Endodermal cell (in vitro differentiated cells): ENCODE measurements around the gene GLYATL1. TPM values are rescaled to one million over a fixed set of nuclear protein-coding genes. Genes with fewer than 3 reads are reported as not detected.

Experiments
- DNase-seq: peaks from one replicate; pipeline ENCODE4 v3.0.0-alpha.2; 2017
- H3K27ac ChIP-seq: 2 replicates; pipeline ENCODE4 v1.5.1; 2013; ENCODE audit warnings: mild to moderate bottlenecking, low read depth, low read length, moderate library complexity
- H3K27me3 ChIP-seq: 2 replicates; pipeline ENCODE4 v1.6.1; 2013; ENCODE audit warnings: mild to moderate bottlenecking, low read length, moderate library complexity; ENCODE audit not compliant: insufficient read depth, control insufficient read depth, poor library complexity, severe bottlenecking
- H3K36me3 ChIP-seq: 2 replicates; pipeline ENCODE4 v1.7.0; 2013; ENCODE audit warnings: mild to moderate bottlenecking, low read length, moderate library complexity; ENCODE audit not compliant: control insufficient read depth, insufficient read depth
- H3K4me1 ChIP-seq: one replicate; pipeline ENCODE4 v1.7.0; 2013; ENCODE audit warnings: low read length; ENCODE audit not compliant: control insufficient read depth, insufficient read depth
- H3K4me3 ChIP-seq: 2 replicates; pipeline ENCODE4 v1.5.1; 2013; ENCODE audit warnings: mild to moderate bottlenecking, low read length, moderate library complexity
- H3K9ac ChIP-seq: 2 replicates; pipeline ENCODE4 v1.6.1; 2013; ENCODE audit warnings: mild to moderate bottlenecking, low read length, moderate library complexity; ENCODE audit not compliant: poor library complexity, severe bottlenecking; ENCODE audit errors: extremely low read depth
- H3K9me3 ChIP-seq: 2 replicates; pipeline ENCODE4 v1.6.1; 2013; ENCODE audit warnings: mild to moderate bottlenecking, low read length, moderate library complexity; ENCODE audit not compliant: control insufficient read depth
- H3K27ac Mint-ChIP-seq: 2 replicates; pipeline ENCODE4 v1.8.0; 2020; ENCODE audit warnings: mixed read lengths
- H3K27me3 Mint-ChIP-seq: 2 replicates; pipeline ENCODE4 v1.8.0; 2021; ENCODE audit warnings: mild to moderate bottlenecking, mixed read lengths; ENCODE audit not compliant: insufficient read depth
- H3K36me3 Mint-ChIP-seq: 2 replicates; pipeline ENCODE4 v1.8.0; 2020; ENCODE audit warnings: low read depth, mixed read lengths
- H3K4me1 Mint-ChIP-seq: 2 replicates; pipeline ENCODE4 v1.8.0; 2020; ENCODE audit warnings: mixed read lengths
- H3K4me3 Mint-ChIP-seq: 2 replicates; pipeline ENCODE4 v1.8.0; 2020; ENCODE audit warnings: mild to moderate bottlenecking, moderate library complexity, mixed read lengths
- H3K9me3 Mint-ChIP-seq: 2 replicates; pipeline ENCODE4 v1.8.0; 2020; ENCODE audit warnings: mild to moderate bottlenecking, mixed read lengths
- WGBS, 2 experiments: methylation state at CpG; one replicate each; pipeline versions ENCODE4 v1.1.5 to v1.1.7; 2013; ENCODE audit warnings: missing lambda C conversion rate in 2 of 2, mixed read lengths in 1 of 2; ENCODE audit not compliant: insufficient coverage in 1 of 2, insufficient read length in 1 of 2; 5-methylcytosine and 5-hydroxymethylcytosine counted together
- total RNA-seq, 2 donors: library from RNA; stranded (reverse); fragmentation: NEBNext Ultra II Directional in 1 of 2; extraction: Animal tissue kit (Norgen Biotek cat#: 25700) in 1 of 2; gene quantifications; 2 replicates in 1 of 2; 3 replicates in 1 of 2; pipeline ENCODE4 v1.2.1, GENCODE V29; 2021
- TF ChIP-seq, protein P1 (sequence below): fragments of 200-600 bp; sonication (generic); conservative IDR thresholded peaks from 2 replicates; pipeline ENCODE4 v1.5.0; 2021; ENCODE audit warnings: antibody characterized with exemption, mild to moderate bottlenecking

The GLYATL1 gene
- total RNA-seq, 2 donors from 2014 or later: 5.0 to 12.5 TPM

DNA sequence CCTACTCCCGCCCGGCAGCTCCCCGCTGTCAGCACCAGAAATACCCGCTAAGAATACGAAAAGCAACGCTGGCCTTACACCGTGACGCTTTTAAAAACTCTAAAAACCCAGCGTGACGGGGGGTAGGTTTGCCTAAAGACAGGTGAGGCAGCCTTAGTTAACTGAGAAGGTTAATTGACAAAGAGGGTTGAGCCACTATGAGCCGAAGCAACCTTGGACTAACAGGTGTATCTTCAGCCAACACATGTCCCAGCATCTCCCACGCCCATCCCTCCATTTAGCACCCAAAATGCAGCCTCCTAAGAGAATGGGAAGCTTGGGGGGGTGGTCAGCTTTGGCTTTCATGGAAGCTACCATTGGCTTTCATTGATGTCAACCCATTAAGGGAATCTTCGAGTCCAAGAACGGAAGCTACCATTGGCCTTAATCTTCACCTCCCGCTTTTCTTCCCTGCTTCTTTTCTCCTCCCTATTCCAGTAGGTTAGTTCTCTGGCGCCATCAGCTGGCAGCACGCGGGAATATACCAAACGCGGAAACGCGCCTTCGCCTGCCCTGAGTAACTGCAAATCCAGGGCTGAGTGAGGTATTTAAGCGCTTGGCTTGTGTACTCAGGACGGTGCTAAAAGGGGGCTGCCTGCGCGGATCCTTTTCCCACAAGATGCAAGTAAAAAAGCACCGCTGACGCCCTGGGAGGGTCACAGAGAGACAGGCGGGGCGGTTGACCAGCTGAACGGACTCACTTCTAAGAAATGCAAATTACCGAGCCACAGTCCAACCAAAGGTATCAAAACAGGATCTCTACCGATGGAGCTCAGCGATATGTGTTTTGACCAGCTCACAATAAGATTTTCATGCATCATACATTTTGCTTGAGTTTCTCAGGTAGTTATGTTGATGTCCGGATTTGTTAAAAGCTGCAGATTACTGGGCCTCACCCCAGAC, 38.5 kb upstream of the GLYATL1 start:
- H3K9ac ChIP-seq: no peak overlapping the region
- Mint-ChIP-seq H3K4me3 (peak overlapping the region; percentile 22), H3K9me3 (no peaks in the 10 kb centered on the region), H3K27me3 (peaks cover 46% of the 10 kb centered on the region), H3K36me3 (no peaks in the 10 kb centered on the region), H3K4me1 (peaks cover 8% of the 10 kb centered on the region), H3K27ac (no peak overlapping the region)
- H3K4me3 ChIP-seq: peak overlapping the region; percentile 33
- TF ChIP-seq, protein P1, sequence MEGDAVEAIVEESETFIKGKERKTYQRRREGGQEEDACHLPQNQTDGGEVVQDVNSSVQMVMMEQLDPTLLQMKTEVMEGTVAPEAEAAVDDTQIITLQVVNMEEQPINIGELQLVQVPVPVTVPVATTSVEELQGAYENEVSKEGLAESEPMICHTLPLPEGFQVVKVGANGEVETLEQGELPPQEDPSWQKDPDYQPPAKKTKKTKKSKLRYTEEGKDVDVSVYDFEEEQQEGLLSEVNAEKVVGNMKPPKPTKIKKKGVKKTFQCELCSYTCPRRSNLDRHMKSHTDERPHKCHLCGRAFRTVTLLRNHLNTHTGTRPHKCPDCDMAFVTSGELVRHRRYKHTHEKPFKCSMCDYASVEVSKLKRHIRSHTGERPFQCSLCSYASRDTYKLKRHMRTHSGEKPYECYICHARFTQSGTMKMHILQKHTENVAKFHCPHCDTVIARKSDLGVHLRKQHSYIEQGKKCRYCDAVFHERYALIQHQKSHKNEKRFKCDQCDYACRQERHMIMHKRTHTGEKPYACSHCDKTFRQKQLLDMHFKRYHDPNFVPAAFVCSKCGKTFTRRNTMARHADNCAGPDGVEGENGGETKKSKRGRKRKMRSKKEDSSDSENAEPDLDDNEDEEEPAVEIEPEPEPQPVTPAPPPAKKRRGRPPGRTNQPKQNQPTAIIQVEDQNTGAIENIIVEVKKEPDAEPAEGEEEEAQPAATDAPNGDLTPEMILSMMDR: peak; percentile 83
- no peaks in the 10 kb centered on the region for H3K36me3 ChIP-seq
- peak; percentile 99 for DNase-seq
- 46 to 50% methylated on average over 22 to 36 of the region's 36 CpGs for WGBS, 2 experiments
- peaks cover 12% of the 10 kb centered on the region for H3K27me3 ChIP-seq
- peaks cover 8% of the 10 kb centered on the region for H3K9me3 ChIP-seq
- no peaks in the 10 kb centered on the region for H3K4me1 ChIP-seq
- no peak overlapping the region for H3K27ac ChIP-seq

DNA sequence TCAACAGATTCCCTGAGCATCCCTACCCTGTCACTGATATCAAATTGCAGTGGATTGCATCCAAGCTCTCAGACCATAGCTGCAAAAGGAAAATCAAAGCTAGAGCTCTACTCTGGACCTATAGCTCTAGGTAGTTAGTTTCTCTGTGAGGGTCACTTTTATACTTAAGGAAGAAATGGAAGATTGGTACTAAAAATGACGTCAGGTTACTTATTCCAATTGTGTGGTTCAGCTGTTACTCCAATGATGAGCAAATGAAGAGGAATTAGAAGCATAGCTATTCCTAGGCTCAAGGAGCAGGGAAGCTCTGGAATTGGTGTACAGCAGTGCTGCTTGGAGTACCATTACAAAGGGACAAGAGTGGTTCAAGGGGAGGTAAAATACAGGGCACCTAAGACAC, 36.4 kb upstream of the GLYATL1 start:
- Mint-ChIP-seq H3K27ac (no peak overlapping the region), H3K27me3 (peaks cover 67% of the 10 kb centered on the region), H3K36me3 (no peaks in the 10 kb centered on the region), H3K9me3 (no peaks in the 10 kb centered on the region), H3K4me3 (no peak overlapping the region), H3K4me1 (peaks cover 8% of the 10 kb centered on the region)
- WGBS, 2 experiments: 70 to 78% methylated on average over 1 of the region's 1 CpG
- TF ChIP-seq, protein P1: no peak
- Histone ChIP-seq H3K4me3 (no peak overlapping the region), H3K9ac (no peak overlapping the region), H3K36me3 (no peaks in the 10 kb centered on the region), H3K27ac (no peak overlapping the region), H3K4me1 (no peaks in the 10 kb centered on the region), H3K9me3 (peaks cover 8% of the 10 kb centered on the region), H3K27me3 (peaks cover 22% of the 10 kb centered on the region)
- DNase-seq: no peak

DNA sequence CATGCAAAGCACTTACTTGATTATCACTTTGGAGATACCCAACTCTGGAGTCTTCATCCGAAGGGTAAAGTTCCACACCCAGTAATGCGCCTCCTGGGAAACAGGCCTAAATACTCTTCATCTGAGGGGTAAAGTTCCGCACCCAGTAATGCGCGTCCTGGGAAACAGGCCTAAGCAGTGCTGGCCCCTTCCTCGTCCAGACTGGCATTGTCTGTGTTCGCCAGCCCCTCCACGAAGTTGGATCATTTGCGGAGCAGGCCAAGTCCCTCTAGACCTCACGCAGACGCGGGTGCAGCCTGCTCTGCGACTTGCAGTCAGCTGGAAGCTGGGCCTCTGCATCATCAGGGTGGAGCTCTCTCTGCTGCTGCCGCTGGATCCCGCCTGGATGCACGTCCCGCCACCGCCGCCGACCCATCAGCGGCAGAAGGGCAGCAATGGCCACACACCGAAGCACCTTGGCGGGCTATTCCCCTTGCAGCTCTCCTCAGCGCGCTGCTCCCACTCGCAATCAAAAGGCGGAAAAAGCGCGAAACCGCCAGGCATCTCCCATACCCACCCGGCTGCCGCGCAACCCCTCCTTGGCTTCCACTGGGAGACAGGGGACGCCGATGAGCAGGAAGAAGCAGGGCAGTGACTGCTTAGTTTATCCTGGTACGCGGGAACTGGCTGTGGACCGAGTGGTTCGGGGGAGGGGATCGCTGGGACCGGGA, 34.1 kb upstream of the GLYATL1 start:
- peak; percentile 87 for DNase-seq
- Mint-ChIP-seq H3K36me3 (no peaks in the 10 kb centered on the region), H3K4me3 (peak overlapping the region; percentile 62), H3K27me3 (peaks cover 83% of the 10 kb centered on the region), H3K4me1 (peaks cover 5% of the 10 kb centered on the region), H3K27ac (no peak overlapping the region), H3K9me3 (no peaks in the 10 kb centered on the region)
- Histone ChIP-seq H3K4me3 (peak overlapping the region; percentile 75), H3K27me3 (peaks cover 29% of the 10 kb centered on the region), H3K4me1 (no peaks in the 10 kb centered on the region), H3K27ac (peak overlapping the region; percentile 79), H3K9me3 (peaks cover 4% of the 10 kb centered on the region), H3K9ac (no peak overlapping the region), H3K36me3 (no peaks in the 10 kb centered on the region)
- WGBS, 2 experiments: 21 to 34% methylated on average over 26 to 40 of the region's 41 CpGs
- TF ChIP-seq, protein P1: no peak
